HUDEP-2 (cell line): ENCODE data around the gene COA3.
"Not testable (repeated sequence)": the region's sequence is repeated elsewhere in the genome, so short reads cannot be mapped to it uniquely, and the experiment has no call there.

Experiments
- DNase-seq, 76 experiments: peaks; one replicate each; lab custom pipeline; 2025; ENCODE audit not compliant: unreplicated experiment in 76 of 76; lab: John Stamatoyannopoulos, UW

COA3 gene

DNA sequence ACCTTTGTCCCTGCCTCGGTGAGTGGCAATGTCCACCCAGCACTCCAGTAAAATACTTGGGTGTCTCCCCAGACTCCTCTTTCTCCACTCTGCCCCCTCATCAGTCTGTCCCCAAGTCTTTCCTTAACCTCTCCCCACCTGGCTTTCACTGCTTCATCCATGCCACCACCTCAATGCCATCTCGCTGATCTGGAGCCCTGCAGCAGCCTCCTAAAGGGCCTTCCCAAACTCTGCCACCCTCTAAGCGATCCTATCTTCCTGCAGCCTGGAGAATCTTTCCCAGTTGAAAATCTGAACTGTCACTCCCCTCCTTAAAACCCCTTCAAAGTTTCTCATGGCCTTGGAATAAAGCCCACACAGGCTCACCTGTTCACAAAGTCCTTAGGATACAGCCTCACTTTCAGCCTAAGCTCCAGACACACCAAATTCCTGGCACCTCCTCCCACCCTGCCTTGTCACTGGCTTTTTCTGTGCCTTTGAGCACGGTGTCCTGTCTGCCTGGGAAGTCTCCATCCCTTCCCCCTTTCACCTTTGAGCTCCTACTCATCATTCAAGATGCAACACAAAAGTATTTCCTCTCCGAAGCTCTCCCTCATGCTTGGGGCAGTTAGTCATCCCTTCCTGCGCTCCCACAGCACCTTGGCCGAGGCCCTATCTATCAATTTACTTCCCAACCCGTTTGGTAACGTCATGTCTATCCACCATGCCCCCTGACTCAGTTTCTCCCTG lies 15.3 kb downstream of the COA3 start:
- DNase-seq: no peak

DNA sequence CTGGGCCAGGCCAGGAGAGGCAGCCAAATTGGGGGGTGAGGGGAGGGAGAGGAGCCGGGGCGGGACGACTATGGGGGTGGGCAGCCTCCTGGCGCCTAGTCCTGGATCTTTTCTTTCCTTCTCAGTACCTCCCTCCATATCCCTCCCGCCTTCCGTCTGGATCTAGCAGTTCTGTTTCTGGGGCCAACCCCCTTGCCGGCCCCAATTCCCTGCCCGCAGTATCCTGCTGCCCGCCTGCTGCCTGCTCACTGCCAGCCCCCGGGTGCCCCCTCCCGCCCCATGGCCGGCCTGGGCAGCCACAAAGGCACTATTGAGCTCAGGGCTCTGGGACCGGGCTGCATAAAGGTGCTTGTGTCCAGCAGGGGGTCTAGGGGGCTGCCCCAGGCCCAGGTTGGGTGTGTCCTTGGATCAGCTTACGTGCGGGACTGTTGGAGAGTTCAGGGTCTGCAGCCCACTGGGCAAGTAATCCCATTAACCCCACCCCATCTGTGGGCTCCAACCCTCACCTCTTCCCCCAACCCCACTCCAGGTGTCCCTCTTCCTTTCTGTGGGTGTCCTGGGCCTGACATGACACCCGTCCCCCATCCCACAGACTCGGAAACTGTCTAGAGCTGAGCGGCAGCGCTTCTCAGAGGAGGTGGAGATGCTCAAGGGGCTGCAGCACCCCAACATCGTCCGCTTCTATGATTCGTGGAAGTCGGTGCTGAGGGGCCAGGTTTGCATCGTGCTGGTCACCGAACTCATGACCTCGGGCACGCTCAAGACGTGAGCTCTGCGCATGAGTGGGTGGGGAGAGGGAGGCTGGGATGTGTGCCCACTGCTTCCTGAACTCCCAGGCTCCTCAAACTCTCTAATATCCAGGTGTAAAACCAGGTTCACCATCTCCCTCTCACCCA lies 16.1 kb downstream of the COA3 start:
- DNase-seq: no peak

DNA sequence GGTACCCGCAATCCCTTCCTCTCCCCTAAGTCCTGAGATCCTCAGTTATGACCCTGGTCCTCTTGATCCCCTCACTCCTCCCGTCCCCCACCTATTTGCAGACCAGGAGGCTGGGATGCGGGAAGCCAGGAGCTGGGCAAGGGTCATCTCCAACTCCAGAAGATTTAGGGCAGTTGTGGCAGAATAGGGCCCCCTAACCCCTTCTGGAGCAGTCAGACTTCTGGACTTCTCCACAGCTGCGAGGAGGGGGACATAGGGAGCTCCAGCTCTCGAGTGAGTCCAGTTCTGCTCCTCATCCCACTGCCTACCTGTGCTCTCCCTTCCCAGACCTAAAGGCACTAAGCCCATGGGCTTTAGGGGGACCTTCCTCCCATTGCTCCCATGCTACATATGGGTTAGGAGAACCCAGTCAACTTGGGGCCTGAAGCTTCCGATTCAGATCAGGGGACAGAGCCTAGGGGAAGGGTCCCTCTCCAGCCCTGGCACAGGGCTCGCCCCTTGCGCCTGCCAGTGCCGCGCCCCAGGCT lies 16.8 kb downstream of the COA3 start:
- no peak for DNase-seq

DNA sequence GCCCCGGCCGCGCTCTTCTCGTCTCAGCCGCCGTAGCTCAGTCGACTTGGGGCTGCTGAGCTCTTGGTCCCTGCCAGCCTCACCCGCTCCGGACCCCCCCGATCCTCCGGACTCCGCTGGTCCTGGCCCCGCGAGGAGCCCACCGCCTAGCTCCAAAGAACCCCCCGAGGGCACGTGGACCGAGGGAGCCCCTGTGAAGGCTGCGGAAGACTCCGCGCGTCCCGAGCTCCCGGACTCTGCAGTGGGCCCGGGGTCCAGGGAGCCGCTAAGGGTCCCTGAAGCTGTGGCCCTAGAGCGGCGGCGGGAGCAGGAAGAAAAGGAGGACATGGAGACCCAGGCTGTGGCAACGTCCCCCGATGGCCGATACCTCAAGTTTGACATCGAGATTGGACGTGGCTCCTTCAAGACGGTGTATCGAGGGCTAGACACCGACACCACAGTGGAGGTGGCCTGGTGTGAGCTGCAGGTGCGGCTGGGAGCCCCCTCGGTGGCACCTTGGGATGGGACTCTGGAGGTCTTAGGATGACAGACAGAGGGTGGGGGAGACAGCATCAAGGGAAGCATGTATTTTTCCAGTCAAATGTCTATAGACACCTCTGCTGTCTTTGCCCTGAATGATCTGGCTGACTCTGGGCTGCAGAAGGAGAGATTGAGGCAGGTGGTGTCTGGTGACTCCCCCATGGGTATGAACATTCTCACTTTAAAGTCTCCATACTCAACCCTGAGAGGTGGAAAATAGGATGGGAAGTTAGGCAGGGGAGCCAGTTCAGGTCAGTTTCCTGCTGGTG lies 17.5 kb downstream of the COA3 start:
- no peak for DNase-seq

DNA sequence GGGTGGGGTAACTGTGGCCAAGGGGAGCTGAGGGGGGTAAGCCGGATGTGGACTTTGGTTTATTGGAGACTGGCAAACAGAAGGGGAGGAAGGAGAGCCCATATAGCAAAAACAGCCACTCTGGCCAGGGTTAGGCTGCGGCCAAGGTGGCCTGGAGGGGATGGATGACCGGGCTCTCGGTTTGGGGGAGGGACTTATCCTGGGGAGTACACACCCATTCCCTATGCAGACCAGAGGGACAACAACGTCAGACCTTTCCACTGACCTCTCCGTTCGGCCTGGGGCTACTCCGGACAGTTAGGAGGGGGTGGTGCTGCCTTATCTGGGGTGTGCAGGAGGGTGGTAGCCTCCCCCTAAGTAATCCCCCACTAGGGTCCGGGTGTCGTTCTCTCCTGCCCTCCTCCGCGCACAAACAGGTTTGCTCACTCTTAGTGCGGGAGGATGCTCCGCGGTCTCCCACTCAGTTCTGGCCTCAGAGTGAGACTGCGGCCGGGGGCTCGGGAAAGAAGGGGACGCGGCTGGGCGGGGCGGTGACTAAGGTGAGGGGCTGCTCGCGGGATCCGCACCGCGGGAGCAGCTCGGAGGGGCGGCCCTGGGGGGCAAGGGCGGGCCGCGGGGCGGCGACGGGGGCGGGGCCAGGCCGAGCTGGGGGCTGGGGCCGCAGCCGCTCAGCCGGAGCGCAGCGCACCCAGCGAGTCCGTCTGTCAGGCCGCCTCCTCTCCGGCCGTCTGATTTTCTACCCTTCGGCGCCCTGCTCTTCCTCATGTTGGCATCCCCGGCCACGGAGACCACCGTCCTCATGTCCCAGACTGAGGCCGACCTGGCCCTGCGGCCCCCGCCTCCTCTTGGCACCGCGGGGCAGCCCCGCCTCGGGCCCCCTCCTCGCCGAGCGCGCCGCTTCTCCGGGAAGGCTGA lies 18.3 kb downstream of the COA3 start, which contains the start of gene WNK4:
Gene WNK4, plus strand, starts transcription at position 675 of the 915 bp plus-strand sequence. Its CDS starts 89 bp downstream, at position 764.
- no peak for DNase-seq

DNA sequence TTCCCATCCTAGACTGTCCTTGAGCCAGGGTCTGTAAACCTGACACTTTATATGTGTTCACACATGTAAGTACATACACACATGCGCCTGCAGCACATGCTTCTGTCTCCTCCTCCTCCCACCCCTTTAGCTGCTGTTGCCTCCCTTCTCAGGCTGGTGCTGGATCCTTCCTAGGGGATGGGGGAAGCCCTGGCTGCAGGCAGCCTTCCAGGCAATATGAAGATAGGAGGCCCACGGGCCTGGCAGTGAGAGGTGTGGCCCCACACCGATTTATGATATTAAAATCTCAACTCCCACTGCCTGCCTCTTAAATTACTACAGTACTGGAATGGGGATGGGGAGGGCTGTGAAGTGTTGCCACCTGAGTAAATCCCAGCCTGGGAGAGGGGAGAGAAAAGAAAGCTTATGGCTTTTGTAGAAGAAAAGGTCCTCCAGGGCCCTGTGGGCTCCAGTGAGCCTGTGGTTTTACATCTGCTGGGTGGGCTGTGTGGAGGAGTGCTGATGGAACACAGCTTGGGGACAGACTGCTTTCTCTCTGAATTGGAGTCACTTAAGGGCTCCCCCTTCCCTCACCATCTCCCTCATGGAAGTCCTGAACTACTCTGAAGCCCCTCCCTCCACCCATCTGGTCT lies 19.1 kb downstream of the COA3 start:
- DNase-seq: no peak

DNA sequence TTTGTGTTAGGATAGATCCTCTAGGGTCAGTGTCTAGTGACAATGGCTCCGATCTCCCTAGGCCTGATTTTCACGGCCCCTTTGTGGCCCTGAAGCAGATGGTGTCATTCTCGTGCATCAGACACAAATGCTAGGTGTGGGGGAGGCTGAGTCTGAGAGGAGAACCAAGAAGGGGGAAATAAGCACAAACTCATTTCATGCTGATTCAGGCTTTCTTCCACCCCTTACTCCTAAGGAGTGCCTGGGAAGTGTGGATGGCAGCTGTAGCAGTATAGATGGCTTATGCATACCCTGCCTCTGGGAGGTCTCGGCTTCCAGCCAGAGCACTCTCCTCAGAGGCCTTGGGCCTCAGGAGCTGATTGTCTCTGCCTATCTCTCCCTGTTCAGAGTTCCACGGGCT lies 19.9 kb downstream of the COA3 start:
- DNase-seq: no peak

DNA sequence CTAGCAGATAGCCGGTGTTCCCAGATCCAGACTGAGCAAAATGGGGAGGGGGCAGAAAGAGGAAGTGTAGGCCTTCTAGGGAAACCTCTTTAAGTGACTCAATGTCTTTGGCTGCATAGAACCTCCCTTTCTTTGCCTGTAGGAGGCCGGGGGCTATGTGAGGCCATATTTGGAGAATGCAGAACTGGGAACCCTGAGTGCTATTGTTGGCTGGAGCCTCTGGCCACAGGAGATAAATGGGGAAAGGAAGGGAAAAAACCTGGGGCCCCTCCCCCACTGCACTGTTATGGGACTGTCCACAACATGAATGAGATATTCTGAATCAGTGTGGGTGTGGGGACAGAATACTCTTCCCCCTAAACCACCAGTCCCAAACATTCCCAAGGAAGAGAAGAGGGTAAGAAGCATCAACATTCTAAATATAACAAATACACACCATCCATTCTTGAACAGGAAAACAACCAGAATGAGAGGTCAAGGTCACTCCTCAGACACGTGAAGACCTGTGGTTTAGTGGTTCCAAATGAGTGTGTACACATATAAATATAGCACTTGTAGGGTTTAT lies 22.9 kb downstream of the COA3 start:
- DNase-seq: no peak

DNA sequence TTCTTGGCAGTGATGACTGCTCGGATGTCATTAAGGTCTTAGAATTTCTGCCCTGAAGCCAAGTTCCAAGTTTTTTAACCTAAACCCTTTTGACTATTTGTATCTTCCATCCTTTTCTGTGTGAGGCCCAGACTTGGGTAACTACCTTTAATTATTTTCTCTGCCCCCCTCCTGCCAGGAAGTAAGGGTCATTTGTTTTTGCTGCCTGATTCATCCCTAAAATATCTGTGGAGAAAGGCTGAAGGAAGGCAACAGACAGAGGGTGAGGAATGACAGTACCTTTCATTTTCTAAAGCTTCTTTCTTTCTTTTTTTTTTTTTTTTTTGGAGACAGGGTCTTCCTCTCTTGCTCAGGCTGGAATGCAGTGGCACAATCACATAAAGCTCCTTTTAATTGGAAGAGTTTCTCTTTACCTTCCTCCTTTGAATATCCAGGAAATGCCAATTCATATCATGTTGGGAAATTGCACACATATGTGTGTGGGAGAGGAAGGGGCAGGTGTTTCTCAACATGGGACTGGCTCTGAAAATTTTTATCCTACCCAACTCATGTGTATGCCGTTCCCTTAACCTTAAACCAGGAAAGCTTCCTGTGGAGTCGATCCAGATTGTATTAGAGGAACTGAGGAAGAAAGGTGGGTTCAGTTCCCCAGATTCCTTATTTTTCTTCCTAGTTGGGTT lies 24.3 kb downstream of the COA3 start:
- no peak for DNase-seq

DNA sequence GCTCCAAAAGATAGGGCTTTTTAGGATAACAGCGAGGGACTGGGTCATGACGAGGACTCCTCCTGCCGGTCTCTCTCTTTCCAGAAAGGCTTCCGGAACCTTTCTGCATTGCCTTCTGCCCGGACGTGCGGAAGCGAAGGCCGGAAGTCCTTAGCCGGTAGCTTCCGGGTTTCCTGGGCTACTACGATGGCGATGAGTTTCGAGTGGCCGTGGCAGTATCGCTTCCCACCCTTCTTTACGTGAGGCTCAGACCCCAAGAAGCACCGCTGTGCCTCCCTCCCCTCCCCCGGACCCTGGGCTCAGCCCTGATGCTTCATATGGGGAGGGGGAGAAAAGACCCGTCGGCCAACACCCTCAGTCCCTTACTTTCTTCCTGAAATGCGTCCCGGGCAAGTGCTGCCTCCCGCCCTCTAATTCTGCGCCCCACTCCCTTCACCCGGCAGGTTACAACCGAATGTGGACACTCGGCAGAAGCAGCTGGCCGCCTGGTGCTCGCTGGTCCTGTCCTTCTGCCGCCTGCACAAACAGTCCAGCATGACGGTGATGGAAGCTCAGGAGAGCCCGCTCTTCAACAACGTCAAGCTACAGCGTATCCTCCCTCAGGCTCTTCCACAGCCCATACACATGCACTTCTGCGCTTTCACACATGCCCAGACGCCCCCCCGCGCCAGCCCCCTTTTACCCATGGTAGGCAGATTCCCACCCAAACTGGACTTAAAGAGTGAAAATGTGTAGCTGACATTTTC lies 25.0 kb downstream of the COA3 start, which contains the start of gene VPS25:
Gene VPS25, plus strand, starts transcription at position 160 of the 746 bp plus-strand sequence. Its CDS starts 27 bp downstream, at position 187.
- peak in 73 of 76 experiments; percentile 15 to 85 (median 63) for DNase-seq

DNA sequence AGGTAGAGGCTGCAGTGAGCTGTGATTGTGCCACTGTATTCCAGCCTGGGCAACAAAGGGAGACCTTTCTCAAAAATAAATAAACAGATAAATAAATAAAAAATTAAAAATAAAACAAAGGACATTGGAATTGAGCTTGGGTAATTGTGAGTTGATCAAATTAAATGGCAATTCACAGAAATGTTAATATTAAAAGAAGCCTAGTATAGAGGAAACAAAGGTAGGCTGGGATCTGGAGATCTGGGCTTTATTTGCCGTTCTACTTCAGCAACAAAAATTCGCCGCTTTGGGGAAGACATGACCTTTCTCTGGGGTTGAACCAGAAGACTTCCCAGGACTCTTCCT lies 25.6 kb downstream of the COA3 start:
- no peak for DNase-seq

DNA sequence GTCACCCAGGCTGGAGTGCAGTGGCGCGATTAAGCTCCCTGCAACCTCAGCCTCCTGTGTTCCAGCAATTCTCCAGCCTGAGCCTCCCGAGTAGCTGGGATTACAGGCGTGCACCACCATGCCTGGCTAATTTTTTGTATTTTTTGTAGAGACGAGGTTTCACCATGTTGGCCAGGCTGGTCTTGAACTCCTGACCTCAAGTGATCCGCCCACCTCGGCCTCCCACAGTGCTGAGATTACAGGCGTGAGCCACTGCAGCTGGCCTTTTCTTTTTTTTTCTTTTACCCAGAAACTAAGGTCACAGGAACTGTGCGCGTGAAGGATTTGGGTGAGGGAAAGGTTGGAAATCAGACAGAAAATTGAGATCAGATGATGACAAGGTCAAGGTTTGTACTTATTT lies 28.5 kb downstream of the COA3 start:
- not testable (repeated sequence) for DNase-seq

DNA sequence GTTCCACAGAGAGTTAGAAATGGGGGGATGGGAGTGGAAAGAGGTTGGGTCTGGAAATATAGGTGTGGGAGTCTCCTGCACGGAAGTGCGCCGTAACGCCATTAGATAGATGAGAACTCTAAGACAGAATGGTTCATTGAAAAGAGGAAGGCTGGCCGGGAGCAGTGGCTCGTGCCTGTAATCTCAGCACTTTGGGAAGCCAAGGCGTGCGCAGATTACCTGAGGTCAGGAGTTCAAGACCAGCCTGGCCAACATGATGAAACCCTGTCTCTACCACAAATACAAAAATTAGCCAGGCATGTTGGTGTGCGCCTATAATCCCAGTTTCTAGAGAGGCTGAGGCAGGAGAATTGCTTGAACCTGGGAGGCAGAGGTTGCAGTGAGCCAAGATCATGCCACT lies 30.5 kb downstream of the COA3 start:
- not testable (repeated sequence) for DNase-seq

DNA sequence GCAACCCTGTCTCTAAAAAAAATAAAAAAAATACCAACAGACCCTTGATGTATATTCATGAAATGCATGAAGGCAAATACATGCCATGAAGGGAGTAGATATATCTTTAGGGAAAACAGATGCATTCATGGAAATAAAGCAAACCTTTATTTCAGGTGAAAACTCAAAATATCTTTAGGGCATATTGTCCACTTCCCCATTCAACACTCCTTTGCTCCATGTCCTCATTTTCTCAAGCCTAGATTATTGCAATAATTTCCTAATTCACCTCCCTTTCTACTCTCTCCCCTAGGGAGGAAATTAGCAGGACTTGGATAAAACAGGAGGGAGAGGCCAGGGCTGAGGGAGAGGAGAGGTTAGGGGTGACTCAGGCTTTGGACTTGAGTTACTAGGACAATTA lies 31.0 kb downstream of the COA3 start:
- DNase-seq: no peak

DNA sequence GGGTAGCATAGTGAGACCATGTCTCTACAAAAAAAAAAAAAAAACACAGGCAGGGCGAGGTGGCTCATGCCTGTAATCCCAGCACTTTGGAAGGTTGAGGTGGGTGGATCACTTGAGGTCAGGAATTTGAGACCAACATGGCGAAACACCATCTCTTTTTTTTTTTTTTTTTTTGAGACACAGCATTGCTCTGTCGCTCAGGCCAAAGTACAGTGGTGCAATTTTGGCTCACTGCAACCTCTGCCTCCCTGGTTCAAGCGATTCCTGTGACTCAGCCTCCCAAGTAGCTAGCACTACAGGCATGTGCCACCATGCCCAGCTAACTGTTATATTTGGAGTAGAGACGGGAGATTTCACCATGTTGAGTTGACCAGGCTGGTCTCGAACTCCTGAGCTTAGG lies 32.4 kb downstream of the COA3 start:
- DNase-seq: no peak

DNA sequence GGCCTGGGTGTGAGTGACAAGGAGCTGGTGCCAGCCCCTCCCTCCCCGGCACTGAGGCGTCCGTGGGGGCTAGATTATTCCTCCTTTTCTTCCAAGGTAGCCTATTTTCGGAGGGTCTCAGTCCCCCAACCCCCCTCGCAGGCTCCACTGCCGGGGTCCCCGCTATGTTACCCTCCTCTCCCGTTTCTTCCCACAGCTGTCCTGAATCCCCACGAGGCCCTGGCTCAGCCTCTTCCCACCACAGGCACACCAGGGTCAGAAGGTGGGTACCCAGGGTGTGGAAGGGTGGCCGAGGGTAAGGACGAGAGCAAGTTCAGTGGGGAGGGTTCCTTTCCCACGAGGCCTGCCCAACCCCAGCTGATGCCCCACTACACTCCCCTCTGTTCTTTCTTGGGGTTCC lies 36.9 kb downstream of the COA3 start:
- no peak for DNase-seq

DNA sequence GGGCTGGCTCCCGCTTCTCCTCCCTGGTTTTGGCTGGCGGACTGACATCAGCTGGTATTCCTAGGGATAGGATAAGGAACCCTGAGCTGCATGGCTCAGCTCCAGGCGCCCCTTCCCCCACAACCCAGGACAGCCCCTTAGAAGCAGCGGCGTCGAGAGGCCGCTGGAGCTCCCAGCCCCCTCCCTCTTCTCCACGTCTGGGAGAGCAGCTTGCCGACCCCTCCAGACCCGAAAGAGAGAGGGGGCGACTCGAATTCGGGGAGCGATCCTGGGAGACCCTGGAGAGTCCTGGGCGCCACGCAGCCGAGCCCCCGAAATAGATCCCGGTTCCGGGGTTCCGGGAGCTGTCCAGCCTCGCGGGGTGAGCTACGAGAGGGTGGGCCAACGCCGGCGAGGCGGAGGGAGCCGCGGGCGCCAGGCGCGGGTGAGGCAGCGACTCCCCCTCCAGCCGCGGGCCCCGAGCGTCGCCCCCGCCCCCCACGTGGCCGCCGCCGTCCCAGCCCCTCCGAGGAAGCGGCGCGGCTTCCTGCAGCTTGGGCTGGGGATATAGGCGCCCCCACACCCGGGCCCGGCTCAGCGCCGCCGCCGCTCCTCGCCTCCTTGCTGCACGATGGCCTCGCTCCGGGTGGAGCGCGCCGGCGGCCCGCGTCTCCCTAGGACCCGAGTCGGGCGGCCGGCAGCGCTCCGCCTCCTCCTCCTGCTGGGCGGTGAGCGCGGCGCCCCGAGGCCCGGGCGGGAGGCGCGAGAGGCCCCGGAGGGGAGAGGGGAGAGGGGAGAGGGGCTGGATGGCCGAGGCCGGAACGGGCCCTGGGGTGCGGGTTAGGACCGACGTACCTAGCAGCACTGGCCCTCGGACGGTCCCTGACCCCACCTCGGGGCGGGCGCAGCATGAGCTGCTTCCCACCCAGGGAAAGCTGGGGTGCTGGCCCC lies 37.6 kb downstream of the COA3 start, which contains the start of gene RAMP2:
Gene RAMP2, plus strand, starts transcription at position 576 of the 930 bp plus-strand sequence. Its CDS starts 35 bp downstream, at position 611.
- DNase-seq: peak in 5 of 76 experiments; percentile 6 to 20 (median 10)
